SK-N-SH (cell line): ENCODE results near the gene UBE2U. TPM values are rescaled to one million over a fixed set of nuclear protein-coding genes. Genes with fewer than 3 reads are reported as not detected.

Experiments
- CTCF ChIA-PET: fragments of 300-600, 350-600 bp; formaldehyde crosslinking; extraction: SDS; loops from one replicate; lab custom pipeline; 2021; lab: Yijun Ruan, JAX
- POLR2A ChIA-PET: fragments of 350-600 bp; sonication (Branson Sonifier 250); formaldehyde crosslinking; extraction: SDS; loops from one replicate; lab custom pipeline; 2020; ENCODE audit warnings: antibody characterized with exemption, inconsistent platforms; lab: Yijun Ruan, JAX
- DNase-seq: peaks from one replicate; pipeline ENCODE4 v3.0.0; 2012
- H2AFZ ChIP-seq: fragments of 200-600 bp; sonication (generic); 2 replicates; pipeline ENCODE4 v1.8.1; 2016; ENCODE audit warnings: antibody characterized with exemption, mild to moderate bottlenecking, low read depth
- H3F3A ChIP-seq: fragments of 200-600 bp; sonication (generic); replicated peaks from 2 replicates; pipeline ENCODE3; 2016; ENCODE audit warnings: antibody characterized with exemption, mild to moderate bottlenecking; ENCODE audit not compliant: insufficient read depth
- H3K27ac ChIP-seq, 2 experiments: fragments of 200-500 bp in 1 of 2; fragments of 200-600 bp in 1 of 2; sonication (Bioruptor generic) in 1 of 2; sonication (generic), shearing (Covaris generic) in 1 of 2; 2 replicates each; pipeline versions ENCODE4 v1.5.1 to v1.6.1; 2014 to 2016; ENCODE audit warnings: low read depth in 2 of 2, inconsistent platforms in 1 of 2, low read length in 1 of 2, mild to moderate bottlenecking in 1 of 2, mixed read lengths in 1 of 2
- H3K27me3 ChIP-seq: fragments of 200-600 bp; sonication (generic), shearing (Covaris generic); 2 replicates; pipeline ENCODE4 v1.6.1; 2016; ENCODE audit warnings: mixed run types; ENCODE audit not compliant: insufficient read depth
- H3K36me3 ChIP-seq, 2 experiments: fragments of 200-500 bp in 1 of 2; fragments of 200-600 bp in 1 of 2; sonication (Bioruptor generic) in 1 of 2; sonication (generic) in 1 of 2; replicated peaks in 1 of 2; 2 replicates each; pipeline versions ENCODE3 to v1.5.1; 2014 to 2016; ENCODE audit warnings: low read length in 1 of 2, mild to moderate bottlenecking in 1 of 2; ENCODE audit not compliant: insufficient read depth in 2 of 2, control insufficient read depth in 1 of 2
- H3K4me1 ChIP-seq, 2 experiments: fragments of 200-500 bp in 1 of 2; fragments of 200-600 bp in 1 of 2; sonication (Bioruptor generic) in 1 of 2; sonication (generic), shearing (Covaris generic) in 1 of 2; 2 replicates each; pipeline versions ENCODE4 v1.5.1 to v1.6.1; 2014 to 2016; ENCODE audit warnings: low read depth in 1 of 2, low read length in 1 of 2, mixed run types in 1 of 2; ENCODE audit not compliant: insufficient read depth in 2 of 2, control insufficient read depth in 1 of 2
- H3K4me2 ChIP-seq: fragments of 200-600 bp; sonication (generic), shearing (Covaris generic); 2 replicates; pipeline ENCODE4 v1.6.1; 2017; ENCODE audit warnings: mixed run types
- H3K4me3 ChIP-seq, 2 experiments: fragments of 200-500 bp in 1 of 2; fragments of 200-600 bp in 1 of 2; sonication (Bioruptor generic) in 1 of 2; sonication (generic), shearing (Covaris generic) in 1 of 2; 2 replicates each; pipeline versions ENCODE4 v1.5.1 to v1.8.1; 2014 to 2016; ENCODE audit warnings: low read depth in 2 of 2, inconsistent platforms in 1 of 2, low read length in 1 of 2, mild to moderate bottlenecking in 1 of 2, mixed read lengths in 1 of 2, moderate library complexity in 1 of 2
- H3K79me2 ChIP-seq: fragments of 200-600 bp; sonication (generic); 2 replicates; pipeline ENCODE4 v1.8.1; 2017; ENCODE audit warnings: mild to moderate bottlenecking; ENCODE audit not compliant: insufficient read depth
- H3K9ac ChIP-seq: fragments of 200-600 bp; sonication (generic); 2 replicates; pipeline ENCODE4 v1.6.1; 2017; ENCODE audit warnings: mixed run types
- H3K9me2 ChIP-seq: fragments of 200-600 bp; sonication (generic); 2 replicates; pipeline ENCODE4 v1.6.1; 2017; ENCODE audit warnings: mixed run types
- H3K9me3 ChIP-seq: fragments of 200-600 bp; sonication (generic); 2 replicates; pipeline ENCODE4 v1.6.1; 2017; ENCODE audit warnings: mixed run types, mild to moderate bottlenecking, moderate library complexity
- H4K20me1 ChIP-seq: fragments of 200-600 bp; sonication (generic); 2 replicates; pipeline ENCODE4 v1.6.1; 2017; ENCODE audit warnings: mild to moderate bottlenecking, mixed run types; ENCODE audit not compliant: insufficient read depth
- CHD2 ChIP-seq: fragments of 150-350 bp; IDR thresholded peaks from 2 replicates; pipeline ENCODE4 v1.6.1; 2018; ENCODE audit warnings: low read length; ENCODE audit not compliant: partially characterized antibody
- EP300 ChIP-seq, 2 experiments: IDR thresholded peaks; 2 replicates each; pipeline versions ENCODE4 v1.4.0 to v1.6.1; 2012; ENCODE audit warnings: borderline replicate concordance in 1 of 2, low read depth in 1 of 2, low read length in 1 of 2
- EZH2phosphoT487 ChIP-seq: fragments of 200-600 bp; sonication (generic); IDR thresholded peaks from 2 replicates; pipeline ENCODE4 v1.6.1; 2017; ENCODE audit warnings: low read depth, mixed run types, mild to moderate bottlenecking, antibody characterized with exemption, moderate library complexity, borderline replicate concordance
- FOXJ3 ChIP-seq: sonication (generic); formaldehyde crosslinking; IDR thresholded peaks from 2 replicates; pipeline ENCODE4 v1.5.1; 2020; ENCODE audit warnings: mild to moderate bottlenecking, missing genetic modification reagents
- GABPA ChIP-seq: IDR thresholded peaks from 2 replicates; pipeline ENCODE4 v1.4.0; 2012; ENCODE audit warnings: low read depth, mild to moderate bottlenecking
- JUND ChIP-seq: IDR thresholded peaks from 2 replicates; pipeline ENCODE4 v1.4.0; 2012
- RAD21 ChIP-seq: IDR thresholded peaks from 2 replicates; pipeline ENCODE4 v1.6.1; 2012; ENCODE audit warnings: mild to moderate bottlenecking, low read length
- RCOR1 ChIP-seq: fragments of 150-350 bp; IDR thresholded peaks from 2 replicates; pipeline ENCODE4 v1.6.1; 2017; ENCODE audit warnings: antibody characterized with exemption, low read length
- REST ChIP-seq: IDR thresholded peaks from 2 replicates; pipeline ENCODE4 v1.6.1; 2012; ENCODE audit warnings: mild to moderate bottlenecking, low read depth, low read length, moderate library complexity
- RXRA ChIP-seq: IDR thresholded peaks from 2 replicates; pipeline ENCODE4 v1.4.0; 2012; ENCODE audit warnings: low read depth, mild to moderate bottlenecking, borderline replicate concordance
- SIN3A ChIP-seq: IDR thresholded peaks from 2 replicates; pipeline ENCODE4 v1.6.1; 2012; ENCODE audit warnings: low read depth, mild to moderate bottlenecking, low read length, moderate library complexity, borderline replicate concordance
- SMC3 ChIP-seq: IDR thresholded peaks from 2 replicates; pipeline ENCODE4 v1.6.1; 2012; ENCODE audit warnings: low read depth, low read length, improper control_type of control experiment
- TCF12 ChIP-seq: IDR thresholded peaks from 2 replicates; pipeline ENCODE4 v1.4.0; 2012
- YY1 ChIP-seq: IDR thresholded peaks from 2 replicates; pipeline ENCODE4 v1.4.0; 2012; ENCODE audit warnings: low read depth, mild to moderate bottlenecking
- WGBS: methylation state at CpG from one replicate; pipeline ENCODE4 v1.1.6; 2017; ENCODE audit warnings: low lambda C conversion rate; 5-methylcytosine and 5-hydroxymethylcytosine counted together
- polyA plus RNA-seq, 3 experiments: library from polyadenylated mRNA; depleted of rRNA; stranded (reverse); fragments of >200 nt; gene quantifications; 2 replicates each; pipeline ENCODE4 v1.2.3, GENCODE V29; 2012
- TF ChIP-seq, protein P1 (sequence below): IDR thresholded peaks from 2 replicates; pipeline ENCODE4 v1.4.0; 2012; ENCODE audit warnings: low read depth, borderline replicate concordance
- TF ChIP-seq, protein P2 (sequence below): IDR thresholded peaks from 2 replicates; pipeline ENCODE4; 2012
- TF ChIP-seq, protein P3 (sequence below): IDR thresholded peaks from 2 replicates; pipeline ENCODE4 v1.4.0; 2012; ENCODE audit warnings: low read depth, borderline replicate concordance

The UBE2U gene
- polyA plus RNA-seq, 1 of the 3 experiments (the other 2 are of a cell fraction): not detected

DNA sequence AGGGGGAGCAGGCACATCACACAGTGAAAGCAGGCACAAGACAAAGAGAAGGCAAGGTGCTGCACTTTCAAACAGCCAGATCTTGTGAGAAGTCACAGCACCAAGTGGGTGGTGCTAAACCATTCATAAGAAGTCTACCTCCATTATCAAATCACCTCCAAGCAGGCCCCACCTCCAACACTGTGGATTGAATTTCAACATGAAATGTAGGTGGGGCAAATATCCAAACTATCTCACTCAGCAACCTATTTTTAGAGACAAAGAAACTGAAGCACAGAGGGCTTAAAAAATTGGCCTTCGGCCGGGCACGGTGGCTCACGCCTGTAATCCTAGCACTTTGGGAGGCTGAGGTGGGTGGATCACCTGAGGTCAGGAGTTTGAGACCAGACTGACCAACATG, 90.4 kb downstream of the UBE2U start:
- H3K9me3 ChIP-seq: no peaks in the 10 kb centered on the region
- H3K4me2 ChIP-seq: no peak overlapping the region
- no peak for DNase-seq
- no peak overlapping the region for H3K27ac ChIP-seq
- POLR2A ChIA-PET: no interaction called here
- no peaks in the 10 kb centered on the region for H3K36me3 ChIP-seq
- no peaks in the 10 kb centered on the region for H3K79me2 ChIP-seq
- H3F3A ChIP-seq: no peaks in the 10 kb centered on the region
- no peak overlapping the region for H3K4me3 ChIP-seq
- no peaks in the 10 kb centered on the region for H3K27me3 ChIP-seq
- H3K9me2 ChIP-seq: no peaks in the 10 kb centered on the region
- WGBS: 97% methylated on average over 4 of the region's 4 CpGs
- no peak overlapping the region for H2AFZ ChIP-seq
- TF ChIP-seq RXRA (no peak), CHD2 (no peak), RCOR1 (no peak), TCF12 (no peak), FOXJ3 (no peak), EP300 (IDR thresholded peaks at IDR 0.05; ENCODE audit: borderline replicate concordance in 1 of 2, low read depth in 1 of 2, low read length in 1 of 2) (no peak), GABPA (no peak)
- TF ChIP-seq, protein P1, sequence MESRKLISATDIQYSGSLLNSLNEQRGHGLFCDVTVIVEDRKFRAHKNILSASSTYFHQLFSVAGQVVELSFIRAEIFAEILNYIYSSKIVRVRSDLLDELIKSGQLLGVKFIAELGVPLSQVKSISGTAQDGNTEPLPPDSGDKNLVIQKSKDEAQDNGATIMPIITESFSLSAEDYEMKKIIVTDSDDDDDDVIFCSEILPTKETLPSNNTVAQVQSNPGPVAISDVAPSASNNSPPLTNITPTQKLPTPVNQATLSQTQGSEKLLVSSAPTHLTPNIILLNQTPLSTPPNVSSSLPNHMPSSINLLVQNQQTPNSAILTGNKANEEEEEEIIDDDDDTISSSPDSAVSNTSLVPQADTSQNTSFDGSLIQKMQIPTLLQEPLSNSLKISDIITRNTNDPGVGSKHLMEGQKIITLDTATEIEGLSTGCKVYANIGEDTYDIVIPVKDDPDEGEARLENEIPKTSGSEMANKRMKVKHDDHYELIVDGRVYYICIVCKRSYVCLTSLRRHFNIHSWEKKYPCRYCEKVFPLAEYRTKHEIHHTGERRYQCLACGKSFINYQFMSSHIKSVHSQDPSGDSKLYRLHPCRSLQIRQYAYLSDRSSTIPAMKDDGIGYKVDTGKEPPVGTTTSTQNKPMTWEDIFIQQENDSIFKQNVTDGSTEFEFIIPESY: no peak
- TF ChIP-seq, protein P2, sequence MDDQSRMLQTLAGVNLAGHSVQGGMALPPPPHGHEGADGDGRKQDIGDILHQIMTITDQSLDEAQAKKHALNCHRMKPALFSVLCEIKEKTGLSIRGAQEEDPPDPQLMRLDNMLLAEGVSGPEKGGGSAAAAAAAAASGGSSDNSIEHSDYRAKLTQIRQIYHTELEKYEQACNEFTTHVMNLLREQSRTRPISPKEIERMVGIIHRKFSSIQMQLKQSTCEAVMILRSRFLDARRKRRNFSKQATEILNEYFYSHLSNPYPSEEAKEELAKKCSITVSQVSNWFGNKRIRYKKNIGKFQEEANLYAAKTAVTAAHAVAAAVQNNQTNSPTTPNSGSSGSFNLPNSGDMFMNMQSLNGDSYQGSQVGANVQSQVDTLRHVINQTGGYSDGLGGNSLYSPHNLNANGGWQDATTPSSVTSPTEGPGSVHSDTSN: no peak
- TF ChIP-seq, all 33 proteins: peak for 0
- no peak overlapping the region for H3K9ac ChIP-seq
- CTCF ChIA-PET: interaction anchor here (0.9 kb wide), 1 partner anchor 162 kb away, joined by 3 read pairs; no protein-coding TSS in a partner anchor
- H3K4me1 ChIP-seq: no peaks in the 10 kb centered on the region
- no peaks in the 10 kb centered on the region for H4K20me1 ChIP-seq

DNA sequence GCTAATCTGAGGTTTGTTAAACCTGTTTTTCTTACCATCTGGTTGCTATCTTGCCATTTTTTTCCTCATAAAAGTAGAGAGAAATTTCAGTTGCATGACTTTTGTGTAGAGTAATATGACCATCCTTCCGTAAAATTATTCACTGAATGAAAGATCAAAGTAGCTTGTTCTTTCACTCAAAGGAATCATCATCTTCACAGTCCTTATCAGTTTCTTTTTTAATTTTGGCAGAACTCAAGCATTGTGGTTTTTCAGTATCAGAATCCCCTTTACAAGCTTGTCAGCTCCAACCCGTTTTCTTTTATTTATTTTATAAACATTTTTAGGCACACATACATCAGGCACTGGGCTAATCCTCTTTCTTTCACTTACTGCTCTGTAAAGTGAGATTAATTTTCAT, 91.7 kb downstream of the UBE2U start:
- no peak overlapping the region for H3K27ac ChIP-seq
- ChIA-PET CTCF (no interaction called here), POLR2A (no interaction called here)
- no peak overlapping the region for H2AFZ ChIP-seq
- no peaks in the 10 kb centered on the region for H3K36me3 ChIP-seq
- no peak overlapping the region for H3K4me2 ChIP-seq
- no peaks in the 10 kb centered on the region for H3K4me1 ChIP-seq
- H3K9ac ChIP-seq: no peak overlapping the region
- no peaks in the 10 kb centered on the region for H3F3A ChIP-seq
- no peaks in the 10 kb centered on the region for H3K9me3 ChIP-seq
- no peak overlapping the region for H3K4me3 ChIP-seq
- H3K9me2 ChIP-seq: no peaks in the 10 kb centered on the region
- no peaks in the 10 kb centered on the region for H3K27me3 ChIP-seq
- DNase-seq: no peak
- no peaks in the 10 kb centered on the region for H4K20me1 ChIP-seq
- no peaks in the 10 kb centered on the region for H3K79me2 ChIP-seq
- WGBS: 69% methylated on average over 2 of the region's 2 CpGs
- TF ChIP-seq EZH2phosphoT487 (no peak), SIN3A (no peak), SMC3 (no peak), YY1 (no peak), JUND (no peak), REST (no peak), FOXJ3 (no peak), RAD21 (no peak)
- TF ChIP-seq, protein P2: no peak
- TF ChIP-seq, protein P1: no peak
- TF ChIP-seq, protein P3, sequence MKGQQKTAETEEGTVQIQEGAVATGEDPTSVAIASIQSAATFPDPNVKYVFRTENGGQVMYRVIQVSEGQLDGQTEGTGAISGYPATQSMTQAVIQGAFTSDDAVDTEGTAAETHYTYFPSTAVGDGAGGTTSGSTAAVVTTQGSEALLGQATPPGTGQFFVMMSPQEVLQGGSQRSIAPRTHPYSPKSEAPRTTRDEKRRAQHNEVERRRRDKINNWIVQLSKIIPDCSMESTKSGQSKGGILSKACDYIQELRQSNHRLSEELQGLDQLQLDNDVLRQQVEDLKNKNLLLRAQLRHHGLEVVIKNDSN: no peak
